SK-N-SH (cell line): ENCODE results near the gene SEC16A. TPM values are rescaled to one million over a fixed set of nuclear protein-coding genes. Genes with fewer than 3 reads are reported as not detected.

Experiments used
- CTCF ChIA-PET: fragments of 300-600, 350-600 bp; formaldehyde crosslinking; extraction: SDS; loops from one replicate; lab custom pipeline; 2021; lab: Yijun Ruan, JAX
- POLR2A ChIA-PET: fragments of 350-600 bp; sonication (Branson Sonifier 250); formaldehyde crosslinking; extraction: SDS; loops from one replicate; lab custom pipeline; 2020; ENCODE audit warnings: antibody characterized with exemption, inconsistent platforms; lab: Yijun Ruan, JAX
- DNase-seq: peaks from one replicate; pipeline ENCODE4 v3.0.0; 2012
- H2AFZ ChIP-seq: fragments of 200-600 bp; sonication (generic); 2 replicates; pipeline ENCODE4 v1.8.1; 2016; ENCODE audit warnings: antibody characterized with exemption, mild to moderate bottlenecking, low read depth
- H3F3A ChIP-seq: fragments of 200-600 bp; sonication (generic); replicated peaks from 2 replicates; pipeline ENCODE3; 2016; ENCODE audit warnings: antibody characterized with exemption, mild to moderate bottlenecking; ENCODE audit not compliant: insufficient read depth
- H3K27ac ChIP-seq, 2 experiments: fragments of 200-500 bp in 1 of 2; fragments of 200-600 bp in 1 of 2; sonication (Bioruptor generic) in 1 of 2; sonication (generic), shearing (Covaris generic) in 1 of 2; 2 replicates each; pipeline versions ENCODE4 v1.5.1 to v1.6.1; 2014 to 2016; ENCODE audit warnings: low read depth in 2 of 2, inconsistent platforms in 1 of 2, low read length in 1 of 2, mild to moderate bottlenecking in 1 of 2, mixed read lengths in 1 of 2
- H3K27me3 ChIP-seq: fragments of 200-600 bp; sonication (generic), shearing (Covaris generic); 2 replicates; pipeline ENCODE4 v1.6.1; 2016; ENCODE audit warnings: mixed run types; ENCODE audit not compliant: insufficient read depth
- H3K36me3 ChIP-seq, 2 experiments: fragments of 200-500 bp in 1 of 2; fragments of 200-600 bp in 1 of 2; sonication (Bioruptor generic) in 1 of 2; sonication (generic) in 1 of 2; replicated peaks in 1 of 2; 2 replicates each; pipeline versions ENCODE3 to v1.5.1; 2014 to 2016; ENCODE audit warnings: low read length in 1 of 2, mild to moderate bottlenecking in 1 of 2; ENCODE audit not compliant: insufficient read depth in 2 of 2, control insufficient read depth in 1 of 2
- H3K4me1 ChIP-seq, 2 experiments: fragments of 200-500 bp in 1 of 2; fragments of 200-600 bp in 1 of 2; sonication (Bioruptor generic) in 1 of 2; sonication (generic), shearing (Covaris generic) in 1 of 2; 2 replicates each; pipeline versions ENCODE4 v1.5.1 to v1.6.1; 2014 to 2016; ENCODE audit warnings: low read depth in 1 of 2, low read length in 1 of 2, mixed run types in 1 of 2; ENCODE audit not compliant: insufficient read depth in 2 of 2, control insufficient read depth in 1 of 2
- H3K4me2 ChIP-seq: fragments of 200-600 bp; sonication (generic), shearing (Covaris generic); 2 replicates; pipeline ENCODE4 v1.6.1; 2017; ENCODE audit warnings: mixed run types
- H3K4me3 ChIP-seq, 2 experiments: fragments of 200-500 bp in 1 of 2; fragments of 200-600 bp in 1 of 2; sonication (Bioruptor generic) in 1 of 2; sonication (generic), shearing (Covaris generic) in 1 of 2; 2 replicates each; pipeline versions ENCODE4 v1.5.1 to v1.8.1; 2014 to 2016; ENCODE audit warnings: low read depth in 2 of 2, inconsistent platforms in 1 of 2, low read length in 1 of 2, mild to moderate bottlenecking in 1 of 2, mixed read lengths in 1 of 2, moderate library complexity in 1 of 2
- H3K79me2 ChIP-seq: fragments of 200-600 bp; sonication (generic); 2 replicates; pipeline ENCODE4 v1.8.1; 2017; ENCODE audit warnings: mild to moderate bottlenecking; ENCODE audit not compliant: insufficient read depth
- H3K9ac ChIP-seq: fragments of 200-600 bp; sonication (generic); 2 replicates; pipeline ENCODE4 v1.6.1; 2017; ENCODE audit warnings: mixed run types
- H3K9me2 ChIP-seq: fragments of 200-600 bp; sonication (generic); 2 replicates; pipeline ENCODE4 v1.6.1; 2017; ENCODE audit warnings: mixed run types
- H3K9me3 ChIP-seq: fragments of 200-600 bp; sonication (generic); 2 replicates; pipeline ENCODE4 v1.6.1; 2017; ENCODE audit warnings: mixed run types, mild to moderate bottlenecking, moderate library complexity
- H4K20me1 ChIP-seq: fragments of 200-600 bp; sonication (generic); 2 replicates; pipeline ENCODE4 v1.6.1; 2017; ENCODE audit warnings: mild to moderate bottlenecking, mixed run types; ENCODE audit not compliant: insufficient read depth
- CHD2 ChIP-seq: fragments of 150-350 bp; IDR thresholded peaks from 2 replicates; pipeline ENCODE4 v1.6.1; 2018; ENCODE audit warnings: low read length; ENCODE audit not compliant: partially characterized antibody
- ELF1 ChIP-seq: IDR thresholded peaks from 2 replicates; pipeline ENCODE4 v1.4.0; 2012
- EZH2phosphoT487 ChIP-seq: fragments of 200-600 bp; sonication (generic); IDR thresholded peaks from 2 replicates; pipeline ENCODE4 v1.6.1; 2017; ENCODE audit warnings: low read depth, mixed run types, mild to moderate bottlenecking, antibody characterized with exemption, moderate library complexity, borderline replicate concordance
- FOSL2 ChIP-seq: IDR thresholded peaks from 2 replicates; pipeline ENCODE4 v1.4.0; 2012; ENCODE audit warnings: low read depth, mild to moderate bottlenecking, moderate library complexity, borderline replicate concordance
- FOXJ3 ChIP-seq: sonication (generic); formaldehyde crosslinking; IDR thresholded peaks from 2 replicates; pipeline ENCODE4 v1.5.1; 2020; ENCODE audit warnings: mild to moderate bottlenecking, missing genetic modification reagents
- FOXM1 ChIP-seq: IDR thresholded peaks from 2 replicates; pipeline ENCODE4 v1.4.0; 2012; ENCODE audit warnings: low read depth, mild to moderate bottlenecking
- GABPA ChIP-seq: IDR thresholded peaks from 2 replicates; pipeline ENCODE4 v1.4.0; 2012; ENCODE audit warnings: low read depth, mild to moderate bottlenecking
- GATA2 ChIP-seq: sonication (generic); formaldehyde crosslinking; IDR thresholded peaks from 2 replicates; pipeline ENCODE4 v1.5.0; 2020; ENCODE audit warnings: mild to moderate bottlenecking, missing genetic modification reagents
- JUND ChIP-seq: IDR thresholded peaks from 2 replicates; pipeline ENCODE4 v1.4.0; 2012
- MEF2A ChIP-seq: IDR thresholded peaks from 2 replicates; pipeline ENCODE4 v1.4.0; 2012; ENCODE audit warnings: low read depth, borderline replicate concordance
- MXI1 ChIP-seq: IDR thresholded peaks from 2 replicates; pipeline ENCODE4 v1.6.1; 2012; ENCODE audit warnings: mild to moderate bottlenecking, low read depth, low read length, improper control_type of control experiment
- POLR2AphosphoS5 ChIP-seq: IDR thresholded peaks from 2 replicates; pipeline ENCODE4 v1.6.1; 2012; ENCODE audit warnings: low read depth, low read length
- RCOR1 ChIP-seq: fragments of 150-350 bp; IDR thresholded peaks from 2 replicates; pipeline ENCODE4 v1.6.1; 2017; ENCODE audit warnings: antibody characterized with exemption, low read length
- SMC3 ChIP-seq: IDR thresholded peaks from 2 replicates; pipeline ENCODE4 v1.6.1; 2012; ENCODE audit warnings: low read depth, low read length, improper control_type of control experiment
- TAF1 ChIP-seq: IDR thresholded peaks from 2 replicates; pipeline ENCODE4 v1.6.1; 2012; ENCODE audit warnings: low read depth, mild to moderate bottlenecking, low read length, moderate library complexity, borderline replicate concordance
- YY1 ChIP-seq: IDR thresholded peaks from 2 replicates; pipeline ENCODE4 v1.4.0; 2012; ENCODE audit warnings: low read depth, mild to moderate bottlenecking
- WGBS: methylation state at CpG from one replicate; pipeline ENCODE4 v1.1.6; 2017; ENCODE audit warnings: low lambda C conversion rate; 5-methylcytosine and 5-hydroxymethylcytosine counted together
- polyA plus RNA-seq, 3 experiments: library from polyadenylated mRNA; depleted of rRNA; stranded (reverse); fragments of >200 nt; gene quantifications; 2 replicates each; pipeline ENCODE4 v1.2.3, GENCODE V29; 2012
- TF ChIP-seq, protein P1 (sequence below): fragments of 200-600 bp; sonication (generic); IDR thresholded peaks from 2 replicates; pipeline ENCODE4 v1.6.1; 2017; ENCODE audit warnings: antibody characterized with exemption, mild to moderate bottlenecking, moderate library complexity
- TF ChIP-seq, protein P2 (sequence below): IDR thresholded peaks from 2 replicates; pipeline ENCODE4; 2012
- TF ChIP-seq, protein P3 (sequence below): IDR thresholded peaks from 2 replicates; pipeline ENCODE4 v1.4.0; 2012; ENCODE audit warnings: low read depth
- TF ChIP-seq, protein P4 (sequence below): fragments of 150-350 bp; IDR thresholded peaks from 2 replicates; pipeline ENCODE4 v1.6.1; 2016; ENCODE audit warnings: mild to moderate bottlenecking, low read depth, low read length
- TF ChIP-seq, protein P5 (sequence below): IDR thresholded peaks from 2 replicates; pipeline ENCODE4 v1.4.0; 2012; ENCODE audit warnings: low read depth, borderline replicate concordance

The SEC16A gene
- polyA plus RNA-seq, 1 of the 3 experiments (the other 2 are of a cell fraction) = 25.9 TPM

DNA sequence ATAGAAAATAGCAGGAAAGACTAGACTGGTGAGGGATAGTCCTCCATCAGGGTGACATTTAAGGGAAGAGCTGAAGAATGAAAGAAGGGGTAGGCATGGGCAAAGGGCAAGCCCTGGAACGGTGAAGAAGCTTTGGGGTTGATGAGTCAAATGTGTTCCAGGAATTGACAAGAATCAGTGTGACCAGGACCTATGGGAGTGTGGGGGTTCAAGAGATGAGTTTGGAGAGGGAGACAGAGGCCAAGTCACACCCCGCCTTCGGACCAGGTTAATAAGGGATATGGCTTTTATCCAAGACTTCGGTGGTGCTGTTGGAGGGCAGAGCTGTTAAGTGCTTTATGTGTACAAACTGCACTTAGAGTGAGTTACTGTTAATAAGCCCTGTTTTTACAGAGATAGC is 71.5 kb downstream of the SEC16A start:
- peaks cover 3% of the 10 kb centered on the region for H3F3A ChIP-seq
- peaks cover 32 to 52% of the 10 kb centered on the region in 2 experiments for H3K36me3 ChIP-seq
- H4K20me1 ChIP-seq = peaks cover 7% of the 10 kb centered on the region
- WGBS = 26% methylated on average over 4 of the region's 4 CpGs
- peak overlapping the region; percentile 88 for H3K9ac ChIP-seq
- CTCF ChIA-PET = interaction anchor here (0.6 to 2.2 kb wide), 3 partner anchors 29 to 48 kb away, joined by 3 to 6 read pairs (median 5); no protein-coding TSS in a partner anchor
- no peaks in the 10 kb centered on the region for H3K9me2 ChIP-seq
- H3K9me3 ChIP-seq = no peaks in the 10 kb centered on the region
- H3K4me1 ChIP-seq = peaks cover 16 to 24% of the 10 kb centered on the region in 2 experiments
- no peaks in the 10 kb centered on the region for H3K27me3 ChIP-seq
- H3K4me3 ChIP-seq = peak overlapping the region; percentile 92 to 98
- DNase-seq = no peak
- no peak overlapping the region for H2AFZ ChIP-seq
- POLR2A ChIA-PET = no interaction called here
- peaks cover 71% of the 10 kb centered on the region for H3K79me2 ChIP-seq
- H3K27ac ChIP-seq = no peak overlapping the region
- H3K4me2 ChIP-seq = peak overlapping the region; percentile 96
- TF ChIP-seq FOXM1 = no peak
- no peak for TF ChIP-seq MXI1
- TF ChIP-seq, protein P1, sequence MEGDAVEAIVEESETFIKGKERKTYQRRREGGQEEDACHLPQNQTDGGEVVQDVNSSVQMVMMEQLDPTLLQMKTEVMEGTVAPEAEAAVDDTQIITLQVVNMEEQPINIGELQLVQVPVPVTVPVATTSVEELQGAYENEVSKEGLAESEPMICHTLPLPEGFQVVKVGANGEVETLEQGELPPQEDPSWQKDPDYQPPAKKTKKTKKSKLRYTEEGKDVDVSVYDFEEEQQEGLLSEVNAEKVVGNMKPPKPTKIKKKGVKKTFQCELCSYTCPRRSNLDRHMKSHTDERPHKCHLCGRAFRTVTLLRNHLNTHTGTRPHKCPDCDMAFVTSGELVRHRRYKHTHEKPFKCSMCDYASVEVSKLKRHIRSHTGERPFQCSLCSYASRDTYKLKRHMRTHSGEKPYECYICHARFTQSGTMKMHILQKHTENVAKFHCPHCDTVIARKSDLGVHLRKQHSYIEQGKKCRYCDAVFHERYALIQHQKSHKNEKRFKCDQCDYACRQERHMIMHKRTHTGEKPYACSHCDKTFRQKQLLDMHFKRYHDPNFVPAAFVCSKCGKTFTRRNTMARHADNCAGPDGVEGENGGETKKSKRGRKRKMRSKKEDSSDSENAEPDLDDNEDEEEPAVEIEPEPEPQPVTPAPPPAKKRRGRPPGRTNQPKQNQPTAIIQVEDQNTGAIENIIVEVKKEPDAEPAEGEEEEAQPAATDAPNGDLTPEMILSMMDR = no peak
- TF ChIP-seq, protein P2, sequence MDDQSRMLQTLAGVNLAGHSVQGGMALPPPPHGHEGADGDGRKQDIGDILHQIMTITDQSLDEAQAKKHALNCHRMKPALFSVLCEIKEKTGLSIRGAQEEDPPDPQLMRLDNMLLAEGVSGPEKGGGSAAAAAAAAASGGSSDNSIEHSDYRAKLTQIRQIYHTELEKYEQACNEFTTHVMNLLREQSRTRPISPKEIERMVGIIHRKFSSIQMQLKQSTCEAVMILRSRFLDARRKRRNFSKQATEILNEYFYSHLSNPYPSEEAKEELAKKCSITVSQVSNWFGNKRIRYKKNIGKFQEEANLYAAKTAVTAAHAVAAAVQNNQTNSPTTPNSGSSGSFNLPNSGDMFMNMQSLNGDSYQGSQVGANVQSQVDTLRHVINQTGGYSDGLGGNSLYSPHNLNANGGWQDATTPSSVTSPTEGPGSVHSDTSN = no peak
- no peak for TF ChIP-seq JUND
- no peak for TF ChIP-seq CHD2
- no peak for TF ChIP-seq FOSL2
- TF ChIP-seq EZH2phosphoT487 = no peak
- no peak for TF ChIP-seq FOXJ3 (CRISPR knock-in tag)
- TF ChIP-seq GATA2 (CRISPR knock-in tag) = no peak
- TF ChIP-seq MEF2A = no peak

DNA sequence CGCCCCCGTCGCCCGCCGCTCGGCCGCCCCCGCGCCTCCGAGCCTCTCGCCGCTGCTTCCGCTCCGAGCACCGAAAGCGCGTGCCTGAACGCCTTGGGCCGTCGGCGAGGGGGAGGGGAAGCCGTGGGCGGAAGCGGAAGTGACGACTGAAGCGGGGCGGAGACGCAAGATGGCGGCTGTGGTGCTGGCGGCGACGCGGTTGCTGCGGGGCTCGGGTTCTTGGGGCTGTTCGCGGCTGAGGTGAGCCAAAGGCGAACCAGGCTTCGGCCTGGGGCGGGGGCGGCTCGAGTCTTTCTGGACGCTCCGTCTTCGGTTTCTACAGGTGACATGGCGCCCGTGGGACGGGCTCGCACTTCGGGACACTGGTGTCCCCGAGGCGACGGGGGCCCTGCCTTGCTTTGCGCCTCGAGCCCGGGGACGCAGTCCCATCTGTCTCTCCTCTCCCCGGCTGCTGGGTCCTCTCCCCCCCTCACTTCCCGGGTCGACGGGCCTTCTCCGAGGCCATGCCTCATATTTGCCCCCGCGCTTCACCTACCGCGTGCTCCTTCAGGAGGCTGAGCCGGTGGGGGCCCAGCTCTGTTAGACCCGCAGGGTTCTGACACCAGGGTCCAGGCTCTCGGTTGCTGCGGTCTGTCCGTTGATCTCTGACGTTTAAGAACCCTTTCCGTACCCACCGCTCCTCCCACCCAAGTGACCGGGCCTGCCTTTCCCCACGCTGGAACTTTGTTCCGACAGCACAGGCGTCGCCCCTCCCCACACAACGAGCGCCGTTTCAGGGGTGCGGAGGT is 72.1 kb downstream of the SEC16A start, which contains the start of the genes ENTR1 and PMPCA:
Gene ENTR1 (minus strand): TSS at position 115 of the 788 bp plus-strand sequence. CDS start 217 bp downstream, outside the sequence.
Gene PMPCA (plus strand): TSS at position 159 of the 788 bp plus-strand sequence. CDS start 11 bp downstream, at position 170.
- H2AFZ ChIP-seq = 0 out of 2 replicates have a peak within 1 kb of the TSS, but pooled peaks have one; percentile 79
- POLR2A ChIA-PET = interaction anchor here (1.1 to 1.4 kb wide), 2 partner anchors 47 to 84 kb away, joined by 3 to 5 read pairs; partner anchors contain the start of gene DNLZ
- peak; percentile 99 for DNase-seq
- peaks cover 7% of the 10 kb centered on the region for H4K20me1 ChIP-seq
- peak within 1 kb of the TSS; percentile 88 for H3K9ac ChIP-seq
- no peaks in the 10 kb centered on the region for H3K27me3 ChIP-seq
- H3K4me2 ChIP-seq = peak within 1 kb of the TSS; percentile 99
- WGBS = under 1% methylated on average over 49 of the region's 83 CpGs
- H3K27ac ChIP-seq = peak within 1 kb of the TSS; percentile 62 to 67; a peak in 3 of 4 replicates
- peaks cover 6% of the 10 kb centered on the region for H3F3A ChIP-seq
- H3K79me2 ChIP-seq = peaks cover 71% of the 10 kb centered on the region
- no peaks in the 10 kb centered on the region for H3K9me3 ChIP-seq
- peak within 1 kb of the TSS; percentile 92 to 98 for H3K4me3 ChIP-seq
- H3K9me2 ChIP-seq = no peaks in the 10 kb centered on the region
- peaks cover 16 to 24% of the 10 kb centered on the region in 2 experiments for H3K4me1 ChIP-seq
- peaks cover 29 to 52% of the 10 kb centered on the region in 2 experiments for H3K36me3 ChIP-seq
- CTCF ChIA-PET = interaction anchor here (1.0 to 3.6 kb wide), 6 partner anchors 10 to 46 kb away, joined by 3 to 26 read pairs (median 6); partner anchors contain the start of genes DNLZ and SNAPC4
- TF ChIP-seq EZH2phosphoT487 (no peak), GABPA (peak; percentile 91), TAF1 (peak; percentile 97), CHD2 (peak; percentile 80), RCOR1 (no peak), MXI1 (peak; percentile 78), SMC3 (no peak), ELF1 (peak; percentile 67), YY1 (peak; percentile 97), POLR2AphosphoS5 (peak; percentile 96)
- TF ChIP-seq, protein P3, sequence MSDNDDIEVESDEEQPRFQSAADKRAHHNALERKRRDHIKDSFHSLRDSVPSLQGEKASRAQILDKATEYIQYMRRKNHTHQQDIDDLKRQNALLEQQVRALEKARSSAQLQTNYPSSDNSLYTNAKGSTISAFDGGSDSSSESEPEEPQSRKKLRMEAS = peak; percentile 95
- TF ChIP-seq, protein P4, sequence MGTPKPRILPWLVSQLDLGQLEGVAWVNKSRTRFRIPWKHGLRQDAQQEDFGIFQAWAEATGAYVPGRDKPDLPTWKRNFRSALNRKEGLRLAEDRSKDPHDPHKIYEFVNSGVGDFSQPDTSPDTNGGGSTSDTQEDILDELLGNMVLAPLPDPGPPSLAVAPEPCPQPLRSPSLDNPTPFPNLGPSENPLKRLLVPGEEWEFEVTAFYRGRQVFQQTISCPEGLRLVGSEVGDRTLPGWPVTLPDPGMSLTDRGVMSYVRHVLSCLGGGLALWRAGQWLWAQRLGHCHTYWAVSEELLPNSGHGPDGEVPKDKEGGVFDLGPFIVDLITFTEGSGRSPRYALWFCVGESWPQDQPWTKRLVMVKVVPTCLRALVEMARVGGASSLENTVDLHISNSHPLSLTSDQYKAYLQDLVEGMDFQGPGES = no peak
- TF ChIP-seq, protein P5, sequence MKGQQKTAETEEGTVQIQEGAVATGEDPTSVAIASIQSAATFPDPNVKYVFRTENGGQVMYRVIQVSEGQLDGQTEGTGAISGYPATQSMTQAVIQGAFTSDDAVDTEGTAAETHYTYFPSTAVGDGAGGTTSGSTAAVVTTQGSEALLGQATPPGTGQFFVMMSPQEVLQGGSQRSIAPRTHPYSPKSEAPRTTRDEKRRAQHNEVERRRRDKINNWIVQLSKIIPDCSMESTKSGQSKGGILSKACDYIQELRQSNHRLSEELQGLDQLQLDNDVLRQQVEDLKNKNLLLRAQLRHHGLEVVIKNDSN = no peak
